Retinal pigment epithelial cell (primary cell): ENCODE measurements around the gene PATJ.
"Not testable (repeated sequence)": the region's sequence is repeated elsewhere in the genome, so short reads cannot be mapped to it uniquely, and the experiment has no call there.

Source experiments
- DNase-seq: peaks from one replicate; pipeline ENCODE4 v3.0.0-alpha.2; 2010; ENCODE audit warnings: low read depth
- H3K4me3 ChIP-seq: 2 replicates; pipeline ENCODE4 v1.5.1; 2011; ENCODE audit warnings: mild to moderate bottlenecking, low read length, control low read depth, moderate library complexity
- CTCF ChIP-seq: conservative IDR thresholded peaks from 2 replicates; pipeline ENCODE4 v1.5.1; 2011; ENCODE audit warnings: low read depth, low read length, control low read depth, inconsistent platforms

Gene PATJ

DNA sequence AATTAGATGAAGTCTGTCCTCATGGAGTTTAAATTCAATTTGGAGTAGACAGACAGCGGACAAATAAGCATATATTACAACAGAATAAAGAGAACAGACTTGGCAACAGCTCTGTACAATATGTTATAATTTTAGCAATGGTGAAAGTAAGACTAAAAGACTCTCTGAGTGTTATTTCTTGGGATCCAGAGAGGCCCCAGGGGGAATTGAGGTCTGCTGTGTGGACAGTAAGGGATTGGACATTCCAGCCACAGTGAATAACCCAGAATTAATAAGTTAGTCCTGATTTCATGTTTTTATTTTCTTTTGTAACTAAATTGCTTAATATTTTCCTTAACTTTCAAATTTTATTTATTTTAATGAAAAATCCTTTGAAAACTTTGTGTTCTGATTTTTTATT lies 101.7 kb downstream of the PATJ start:
- no peak for TF ChIP-seq CTCF
- DNase-seq, result no peak
- no peak overlapping the region for H3K4me3 ChIP-seq

DNA sequence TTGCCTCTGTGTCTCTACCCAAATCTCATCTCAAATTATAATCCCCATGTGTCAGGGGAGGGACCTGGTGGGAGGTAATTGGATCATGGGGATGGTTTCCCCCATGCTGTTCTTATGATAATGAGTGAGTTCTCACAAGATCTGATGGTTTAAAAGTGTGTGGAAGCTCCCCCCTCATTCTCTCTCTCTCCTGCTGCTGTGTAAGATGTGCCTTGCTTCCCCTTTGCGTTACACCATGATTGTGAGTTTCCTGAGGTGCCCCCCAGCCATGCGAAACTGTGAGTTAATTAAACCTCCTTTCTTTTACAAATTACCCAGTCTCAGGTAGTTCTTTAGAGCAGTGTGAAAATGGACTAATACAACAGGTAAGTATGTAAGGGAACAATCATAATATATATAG lies 102.4 kb downstream of the PATJ start:
- not testable (repeated sequence) for H3K4me3 ChIP-seq, DNase-seq

- TF ChIP-seq CTCF, result no peak
- H3K4me3 ChIP-seq, result no peak overlapping the region
- DNase-seq, result no peak
These were observed 109.0 kb downstream of the PATJ start for GRCh38 chr1:61851235-61851634.

- TF ChIP-seq CTCF, result peak; percentile 76
- H3K4me3 ChIP-seq, result no peak overlapping the region
- peak; percentile 41 for DNase-seq
These were observed 109.8 kb downstream of the PATJ start for GRCh38 chr1:61851849-61852669.

DNA sequence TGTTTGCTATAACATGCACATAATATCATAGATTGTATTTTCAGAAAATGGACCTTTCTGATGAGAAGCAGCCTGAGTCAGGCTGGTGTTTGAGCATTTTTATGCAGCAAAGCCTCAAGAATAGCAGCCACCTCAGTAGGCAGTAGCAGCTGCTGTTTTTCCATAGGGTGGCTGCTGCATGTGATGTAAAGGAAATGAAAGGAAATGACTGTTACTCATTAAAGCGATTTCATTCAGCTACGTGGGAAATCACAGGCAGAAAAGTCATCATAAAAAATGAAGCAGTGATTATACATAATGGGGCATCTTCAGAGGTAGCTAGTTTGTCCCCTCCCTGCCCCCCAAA lies 110.4 kb downstream of the PATJ start:
- no peak for DNase-seq
- TF ChIP-seq CTCF, result no peak
- no peak overlapping the region for H3K4me3 ChIP-seq

GRCh38 chr1:61853583-61853982 lies 111.3 kb downstream of the PATJ start:
- peak; percentile 42 for TF ChIP-seq CTCF
- no peak overlapping the region for H3K4me3 ChIP-seq
- peak; percentile 58 for DNase-seq

- H3K4me3 ChIP-seq, result no peak overlapping the region
- no peak for DNase-seq
- TF ChIP-seq CTCF, result no peak
These were observed 122.2 kb downstream of the PATJ start for GRCh38 chr1:61864489-61864888.
